ENCODE measurements around the gene INS. TPM values are rescaled to one million over a fixed set of nuclear protein-coding genes. Genes with fewer than 3 reads are reported as not detected.

The INS gene
- not detected for total RNA-seq
- not detected for polyA plus RNA-seq (2013, experiment 1 of 2)
- not detected for polyA plus RNA-seq (2013, experiment 2 of 2)
- total RNA-seq = 0 to 0.08 (median 0) reads per million in 172 experiments

GRCh38 chr11:2160736-2161259 lies at the start of gene INS:
INS (minus strand) TSS chr11:2161209; CDS start chr11:2160971, 238 bp downstream.
- no peak for ATAC-seq (ENCODE audit: poor library complexity)
- TF ChIP-seq, protein P1, sequence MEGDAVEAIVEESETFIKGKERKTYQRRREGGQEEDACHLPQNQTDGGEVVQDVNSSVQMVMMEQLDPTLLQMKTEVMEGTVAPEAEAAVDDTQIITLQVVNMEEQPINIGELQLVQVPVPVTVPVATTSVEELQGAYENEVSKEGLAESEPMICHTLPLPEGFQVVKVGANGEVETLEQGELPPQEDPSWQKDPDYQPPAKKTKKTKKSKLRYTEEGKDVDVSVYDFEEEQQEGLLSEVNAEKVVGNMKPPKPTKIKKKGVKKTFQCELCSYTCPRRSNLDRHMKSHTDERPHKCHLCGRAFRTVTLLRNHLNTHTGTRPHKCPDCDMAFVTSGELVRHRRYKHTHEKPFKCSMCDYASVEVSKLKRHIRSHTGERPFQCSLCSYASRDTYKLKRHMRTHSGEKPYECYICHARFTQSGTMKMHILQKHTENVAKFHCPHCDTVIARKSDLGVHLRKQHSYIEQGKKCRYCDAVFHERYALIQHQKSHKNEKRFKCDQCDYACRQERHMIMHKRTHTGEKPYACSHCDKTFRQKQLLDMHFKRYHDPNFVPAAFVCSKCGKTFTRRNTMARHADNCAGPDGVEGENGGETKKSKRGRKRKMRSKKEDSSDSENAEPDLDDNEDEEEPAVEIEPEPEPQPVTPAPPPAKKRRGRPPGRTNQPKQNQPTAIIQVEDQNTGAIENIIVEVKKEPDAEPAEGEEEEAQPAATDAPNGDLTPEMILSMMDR (IDR thresholded peaks at IDR 0.05) = no peak
- Mint-ChIP-seq H3K4me1 (ENCODE audit: low read depth) (no peaks in the 10 kb centered on the region), H3K9me3 (no peaks in the 10 kb centered on the region), H3K36me3 (ENCODE audit: low read depth) (no peaks in the 10 kb centered on the region), H3K27ac (no peak within 1 kb of the TSS), H3K27me3 (peaks cover 7% of the 10 kb centered on the region), H3K4me3 (no peak within 1 kb of the TSS)
- peaks cover 0 to 8% of the 10 kb centered on the region in 2 experiments for H3K27me3 ChIP-seq (ENCODE audit: control insufficient read depth in 1 of 2, insufficient read depth in 2 of 2, low read length in 2 of 2)
- peaks cover 0 to 5% of the 10 kb centered on the region in 2 experiments for H3K9me3 ChIP-seq (ENCODE audit: control insufficient read depth in 1 of 2, insufficient read depth in 1 of 2, low read length in 2 of 2)
- peaks cover 3% of the 10 kb centered on the region for H3K4me1 ChIP-seq (ENCODE audit: insufficient read depth, low read length)
- intact Hi-C loops (cut with DNase I, micrococcal nuclease) = no loop called here
- H3K27ac ChIP-seq (ENCODE audit: low read depth in 1 of 2, low read length in 2 of 2) = no peak within 1 kb of the TSS
- no peak for DNase-seq
- no peaks in the 10 kb centered on the region for H3K36me3 ChIP-seq (ENCODE audit: insufficient read depth, low read length)
- no peak within 1 kb of the TSS for H3K4me3 ChIP-seq (ENCODE audit: low read length)
- POLR2A ChIA-PET = no interaction called here
- CTCF ChIA-PET = no interaction called here

GRCh38 chr11:2210366-2211112 lies 49.5 kb upstream of the INS start:
- Histone ChIP-seq H3K36me3 (ENCODE audit: insufficient read depth, low read length) (no peaks in the 10 kb centered on the region), H3K9me3 (ENCODE audit: control insufficient read depth in 1 of 2, insufficient read depth in 1 of 2, low read length in 2 of 2) (peaks cover 0 to 13% of the 10 kb centered on the region in 2 experiments), H3K4me3 (ENCODE audit: low read length) (no peak overlapping the region), H3K4me1 (ENCODE audit: insufficient read depth, low read length) (peaks cover 19% of the 10 kb centered on the region), H3K27ac (ENCODE audit: low read depth in 1 of 2, low read length in 2 of 2) (no peak overlapping the region), H3K27me3 (ENCODE audit: control insufficient read depth in 1 of 2, insufficient read depth in 2 of 2, low read length in 2 of 2) (no peaks in the 10 kb centered on the region)
- Mint-ChIP-seq H3K27ac (no peak overlapping the region), H3K4me1 (ENCODE audit: low read depth) (peaks cover 12% of the 10 kb centered on the region), H3K27me3 (no peaks in the 10 kb centered on the region), H3K4me3 (no peak overlapping the region), H3K36me3 (ENCODE audit: low read depth) (no peaks in the 10 kb centered on the region), H3K9me3 (no peaks in the 10 kb centered on the region)
- ChIA-PET POLR2A (no interaction called here), CTCF (no interaction called here)
- ATAC-seq (ENCODE audit: poor library complexity) (no peak), DNase-seq (peak in 3 of 14 experiments; percentile 2 to 30 (median 5))
- TF ChIP-seq, protein P1 (IDR thresholded peaks at IDR 0.05) = no peak
- intact Hi-C loops (cut with DNase I, micrococcal nuclease) = no loop called here

- no peak overlapping the region for H3K27ac ChIP-seq (ENCODE audit: low read depth in 1 of 2, low read length in 2 of 2)
- peaks cover 12% of the 10 kb centered on the region for H3K4me1 Mint-ChIP-seq (ENCODE audit: low read depth)
- no peak overlapping the region for H3K4me3 Mint-ChIP-seq
- POLR2A ChIA-PET = no interaction called here
- no peaks in the 10 kb centered on the region for H3K36me3 Mint-ChIP-seq (ENCODE audit: low read depth)
- H3K4me3 ChIP-seq (ENCODE audit: low read length) = no peak overlapping the region
- peaks cover 0 to 13% of the 10 kb centered on the region in 2 experiments for H3K9me3 ChIP-seq (ENCODE audit: control insufficient read depth in 1 of 2, insufficient read depth in 1 of 2, low read length in 2 of 2)
- no peak for ATAC-seq (ENCODE audit: poor library complexity)
- TF ChIP-seq, protein P1 (IDR thresholded peaks at IDR 0.05) = no peak
- peak in 1 of 14 experiments; percentile 6 for DNase-seq
- CTCF ChIA-PET = no interaction called here
- H3K36me3 ChIP-seq (ENCODE audit: insufficient read depth, low read length) = no peaks in the 10 kb centered on the region
- H3K27me3 Mint-ChIP-seq = no peaks in the 10 kb centered on the region
- H3K9me3 Mint-ChIP-seq = no peaks in the 10 kb centered on the region
- no peak overlapping the region for H3K27ac Mint-ChIP-seq
- intact Hi-C loops (cut with DNase I, micrococcal nuclease) = loop anchor here in 1 of 2 experiments (10.0 kb wide), 1 partner anchor 95 kb away; the partner anchor contains the start of genes C11orf21 and TSPAN32
- H3K4me1 ChIP-seq (ENCODE audit: insufficient read depth, low read length) = peaks cover 19% of the 10 kb centered on the region
- no peaks in the 10 kb centered on the region for H3K27me3 ChIP-seq (ENCODE audit: control insufficient read depth in 1 of 2, insufficient read depth in 2 of 2, low read length in 2 of 2)
Observed at GRCh38 chr11:2209900-2210321, 48.9 kb upstream of the INS start.
